NB4 (cell line): Measurements from ENCODE around the gene DMXL2.

Experiments
- DNase-seq: peaks from one replicate; pipeline ENCODE4 v3.0.0; 2010; ENCODE audit warnings: low read depth
- H3K4me3 ChIP-seq: one replicate; pipeline ENCODE4 v1.5.1; 2011; ENCODE audit warnings: mild to moderate bottlenecking, low read depth, low read length, moderate library complexity
- CTCF ChIP-seq: IDR thresholded peaks from one replicate; pipeline ENCODE4 v1.5.1; 2012; ENCODE audit warnings: low read depth, low read length
- MAX ChIP-seq: IDR thresholded peaks from 2 replicates; pipeline ENCODE4 v1.6.1; 2011; ENCODE audit warnings: low read depth, low read length
- MYC ChIP-seq: IDR thresholded peaks from 2 replicates; pipeline ENCODE4 v1.6.1; 2011; ENCODE audit warnings: low read depth, low read length
- POLR2A ChIP-seq: IDR thresholded peaks from 2 replicates; pipeline ENCODE4 v1.6.1; 2011; ENCODE audit warnings: mild to moderate bottlenecking; ENCODE audit not compliant: insufficient read length; ENCODE audit errors: extremely low read depth

The DMXL2 gene

GRCh38 chr15:51414256-51414860 is 208.2 kb downstream of the DMXL2 start:
- no peak overlapping the region for H3K4me3 ChIP-seq
- DNase-seq: no peak
- TF ChIP-seq CTCF: no peak

- DNase-seq: no peak
- TF ChIP-seq CTCF (no peak), POLR2A (no peak), MAX (no peak), MYC (no peak)
- H3K4me3 ChIP-seq: no peak overlapping the region
Observed at GRCh38 chr15:51405693-51406523, 216.7 kb downstream of the DMXL2 start.

- no peak overlapping the region for H3K4me3 ChIP-seq
- no peak for TF ChIP-seq MYC
- TF ChIP-seq MAX: no peak
- no peak for TF ChIP-seq POLR2A
- no peak for TF ChIP-seq CTCF
- no peak for DNase-seq
Observed at GRCh38 chr15:51403946-51404695, 218.4 kb downstream of the DMXL2 start.

- TF ChIP-seq POLR2A (no peak), MAX (no peak), MYC (no peak), CTCF (peak; percentile 52)
- peak; percentile 55 for DNase-seq
- H3K4me3 ChIP-seq: no peak overlapping the region
Observed at GRCh38 chr15:51403072-51403878, 219.3 kb downstream of the DMXL2 start.

- TF ChIP-seq MYC (no peak), CTCF (peak; percentile 75)
- H3K4me3 ChIP-seq: no peak overlapping the region
- DNase-seq: peak; percentile 56
Observed at GRCh38 chr15:51401872-51402517, 220.6 kb downstream of the DMXL2 start.
